Adipocyte (in vitro differentiated cells): ENCODE measurements around the gene RAB9A.

Experiments used
- DNase-seq: peaks from one replicate; pipeline ENCODE4 v3.0.0-alpha.2; 2015; ENCODE audit warnings: low read depth
- H3K27me3 ChIP-seq: replicated peaks from 2 replicates; pipeline ENCODE4 v1.7.0; 2013; ENCODE audit warnings: mild to moderate bottlenecking, low read length, moderate library complexity; ENCODE audit not compliant: control insufficient read depth, insufficient read depth
- H3K36me3 ChIP-seq: 2 replicates; pipeline ENCODE4 v1.7.0; 2013; ENCODE audit warnings: low read length, mild to moderate bottlenecking, moderate library complexity; ENCODE audit not compliant: control insufficient read depth, insufficient read depth, severe bottlenecking
- H3K4me1 ChIP-seq: 2 replicates; pipeline ENCODE4 v1.7.0; 2013; ENCODE audit warnings: mild to moderate bottlenecking, low read length, moderate library complexity; ENCODE audit not compliant: control insufficient read depth, insufficient read depth
- H3K4me3 ChIP-seq: 2 replicates; pipeline ENCODE4 v1.7.0; 2013; ENCODE audit warnings: mild to moderate bottlenecking, low read length, moderate library complexity
- H3K9ac ChIP-seq: 2 replicates; pipeline ENCODE4 v1.7.0; 2013; ENCODE audit warnings: mild to moderate bottlenecking, low read length, moderate library complexity
- H3K9me3 ChIP-seq: 2 replicates; pipeline ENCODE4 v1.7.0; 2013; ENCODE audit warnings: mild to moderate bottlenecking, low read length, moderate library complexity; ENCODE audit not compliant: control insufficient read depth

The RAB9A gene

GRCh38 chrX:13750204-13750603 lies 61.3 kb downstream of the RAB9A start:
- Histone ChIP-seq H3K27me3 (no peaks in the 10 kb centered on the region), H3K36me3 (peaks cover 40% of the 10 kb centered on the region), H3K4me3 (no peak overlapping the region), H3K9ac (no peak overlapping the region), H3K9me3 (no peaks in the 10 kb centered on the region), H3K4me1 (no peaks in the 10 kb centered on the region)
- DNase-seq, result peak; percentile 56

DNA sequence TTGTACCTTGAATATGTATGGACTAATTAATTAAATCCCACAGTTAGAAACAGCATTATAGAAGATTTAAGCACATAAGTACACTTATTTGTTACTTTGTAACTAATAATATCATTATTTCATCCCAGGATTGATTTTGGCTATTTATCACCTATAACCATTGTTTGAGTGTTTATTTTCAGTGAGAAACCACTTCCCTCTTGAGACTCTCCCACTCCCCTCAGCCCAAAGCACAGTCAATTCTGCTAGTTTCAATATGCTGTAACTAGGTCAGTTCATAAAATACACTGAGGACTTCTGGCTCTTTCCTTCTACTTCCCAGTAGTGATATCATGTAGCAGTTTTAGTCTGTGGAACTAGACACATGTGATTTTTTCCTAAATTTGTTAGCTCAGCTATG lies 61.9 kb downstream of the RAB9A start:
- DNase-seq, result no peak
- no peaks in the 10 kb centered on the region for H3K9me3 ChIP-seq
- no peaks in the 10 kb centered on the region for H3K27me3 ChIP-seq
- peaks cover 34% of the 10 kb centered on the region for H3K36me3 ChIP-seq
- no peaks in the 10 kb centered on the region for H3K4me1 ChIP-seq
- no peak overlapping the region for H3K4me3 ChIP-seq
- H3K9ac ChIP-seq, result no peak overlapping the region

DNA sequence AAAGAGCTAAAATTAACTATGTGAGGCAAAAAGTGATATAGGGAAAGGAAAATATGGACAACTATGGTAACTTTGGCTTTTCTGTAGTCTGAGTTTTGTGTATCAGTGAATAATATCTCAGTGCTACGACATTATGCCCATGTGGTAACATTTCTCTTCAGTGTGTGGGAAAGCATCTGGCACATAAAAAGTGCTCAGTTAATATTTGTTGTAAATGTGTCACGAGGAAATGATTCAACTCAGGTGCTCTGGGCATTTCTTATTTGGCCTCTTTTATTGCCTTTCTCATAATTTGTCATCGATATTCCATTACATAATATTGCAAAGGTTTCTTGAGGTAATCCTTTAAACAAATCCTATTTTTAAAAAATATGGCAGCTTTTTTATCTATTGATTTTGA lies 63.2 kb downstream of the RAB9A start:
- no peak overlapping the region for H3K4me3 ChIP-seq
- H3K4me1 ChIP-seq, result no peaks in the 10 kb centered on the region
- no peaks in the 10 kb centered on the region for H3K9me3 ChIP-seq
- no peaks in the 10 kb centered on the region for H3K27me3 ChIP-seq
- no peak overlapping the region for H3K9ac ChIP-seq
- DNase-seq, result no peak
- peaks cover 38% of the 10 kb centered on the region for H3K36me3 ChIP-seq

GRCh38 chrX:13752646-13753045 lies 63.7 kb downstream of the RAB9A start:
- H3K9ac ChIP-seq, result no peak overlapping the region
- H3K36me3 ChIP-seq, result peaks cover 42% of the 10 kb centered on the region
- no peaks in the 10 kb centered on the region for H3K4me1 ChIP-seq

DNA sequence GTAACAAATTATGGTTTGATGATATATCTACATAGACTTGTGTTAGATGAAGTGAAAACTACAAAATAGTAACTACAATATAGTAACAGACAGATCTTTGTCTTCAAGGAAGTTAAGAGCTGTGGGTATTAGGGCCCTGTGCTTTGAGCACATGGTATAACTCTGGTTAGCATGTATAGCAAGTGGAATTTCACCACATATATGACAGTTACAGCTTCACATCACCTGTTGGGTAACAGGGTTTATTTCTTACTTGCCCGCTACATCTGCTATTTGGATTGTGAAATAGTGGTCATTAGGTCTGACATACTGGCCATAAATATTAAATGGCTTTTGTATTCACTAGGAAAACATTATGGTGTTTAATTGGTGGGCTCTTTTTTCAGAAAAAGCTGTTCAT lies 65.8 kb downstream of the RAB9A start:
- peaks cover 52% of the 10 kb centered on the region for H3K36me3 ChIP-seq
- no peak for DNase-seq
- no peak overlapping the region for H3K4me3 ChIP-seq
- H3K27me3 ChIP-seq, result no peaks in the 10 kb centered on the region
- H3K9me3 ChIP-seq, result no peaks in the 10 kb centered on the region
- H3K9ac ChIP-seq, result no peak overlapping the region
- H3K4me1 ChIP-seq, result no peaks in the 10 kb centered on the region

More at GRCh38 chrX:13752646-13753045, 63.7 kb downstream of the RAB9A start:
- Histone ChIP-seq H3K4me3 (no peak overlapping the region), H3K27me3 (no peaks in the 10 kb centered on the region), H3K9me3 (no peaks in the 10 kb centered on the region)
- DNase-seq, result no peak

GRCh38 chrX:13755254-13755653 lies 66.3 kb downstream of the RAB9A start:
- Histone ChIP-seq H3K27me3 (no peaks in the 10 kb centered on the region), H3K9me3 (no peaks in the 10 kb centered on the region), H3K4me3 (no peak overlapping the region), H3K36me3 (peaks cover 55% of the 10 kb centered on the region), H3K9ac (no peak overlapping the region), H3K4me1 (no peaks in the 10 kb centered on the region)
- no peak for DNase-seq

DNA sequence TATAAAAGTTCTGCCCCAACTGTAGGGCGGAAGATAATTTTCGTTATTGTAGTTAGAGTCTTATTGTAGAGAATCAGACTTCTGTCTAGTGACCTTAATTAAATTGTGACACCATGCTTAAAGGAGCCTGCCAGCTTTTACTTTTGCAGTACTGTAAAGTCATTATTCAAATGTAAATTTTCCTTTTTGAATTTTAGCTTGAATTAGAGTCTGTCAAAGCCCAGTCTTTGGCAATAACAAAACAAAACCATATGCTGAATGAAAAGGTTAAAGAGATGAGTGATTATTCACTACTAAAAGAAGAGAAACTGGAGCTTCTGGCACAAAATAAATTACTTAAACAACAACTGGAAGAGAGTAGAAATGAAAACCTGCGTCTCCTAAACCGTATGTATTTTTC lies 67.5 kb downstream of the RAB9A start:
- H3K9me3 ChIP-seq, result no peaks in the 10 kb centered on the region
- no peak for DNase-seq
- H3K9ac ChIP-seq, result no peak overlapping the region
- H3K4me1 ChIP-seq, result no peaks in the 10 kb centered on the region
- peaks cover 59% of the 10 kb centered on the region for H3K36me3 ChIP-seq
- H3K4me3 ChIP-seq, result no peak overlapping the region
- no peaks in the 10 kb centered on the region for H3K27me3 ChIP-seq

- H3K9ac ChIP-seq, result no peak overlapping the region
- H3K4me3 ChIP-seq, result no peak overlapping the region
- DNase-seq, result no peak
- peaks cover 4% of the 10 kb centered on the region for H3K4me1 ChIP-seq
- H3K27me3 ChIP-seq, result no peaks in the 10 kb centered on the region
- no peaks in the 10 kb centered on the region for H3K9me3 ChIP-seq
- peaks cover 65% of the 10 kb centered on the region for H3K36me3 ChIP-seq
Observed at GRCh38 chrX:13759152-13759718, 70.3 kb downstream of the RAB9A start.
